ENCODE measurements around the gene GFRA1.

DNA sequence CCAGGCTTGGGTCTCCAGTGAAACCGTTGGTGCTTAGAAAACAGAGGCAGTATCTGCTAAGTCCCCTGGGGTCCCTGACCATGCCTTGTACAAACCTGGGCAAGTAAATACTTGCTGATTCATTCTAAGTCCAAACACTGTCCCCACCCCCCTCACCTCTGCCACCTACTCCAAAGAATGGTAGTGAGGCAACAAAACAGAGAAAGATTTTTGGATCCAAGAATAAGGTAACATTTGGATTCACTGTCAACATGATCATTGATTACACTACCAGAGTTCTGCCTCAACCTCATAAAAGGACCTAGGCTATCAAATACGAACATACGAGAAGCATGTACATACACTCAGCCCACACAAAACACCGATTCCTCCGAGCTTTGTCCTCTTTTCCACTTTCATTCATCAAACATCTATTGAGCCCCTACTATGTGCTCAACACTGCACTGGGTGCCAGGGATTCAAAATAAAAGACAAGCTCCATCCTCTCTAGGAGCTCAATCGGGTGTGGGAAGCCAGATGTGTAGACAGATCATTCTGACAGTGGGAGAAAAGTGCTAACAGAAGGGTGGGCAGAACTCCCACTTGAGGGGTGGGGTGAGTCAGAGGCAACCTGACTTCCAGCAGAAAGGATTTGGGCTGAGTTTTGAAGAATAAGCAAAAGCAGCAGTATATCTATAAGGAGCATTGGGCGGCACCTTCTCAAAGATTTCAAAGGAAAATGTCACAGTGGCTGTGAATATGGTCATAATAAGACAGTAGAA, 71.2 kb downstream of the GFRA1 start:
- TF ChIP-seq POLR2A (IDR thresholded peaks at IDR 0.05) (no peak), CTCF (IDR thresholded peaks at IDR 0.05) (no peak)
